GM12891 (cell line): ENCODE measurements around the gene TXLNG.

Source experiments
- POLR2A ChIP-seq: IDR thresholded peaks from 2 replicates; pipeline ENCODE4 v1.6.1; 2011; ENCODE audit warnings: low read depth, low read length, control low read depth
- TAF1 ChIP-seq: IDR thresholded peaks from 2 replicates; pipeline ENCODE4 v1.6.1; 2011; ENCODE audit warnings: low read depth, low read length, control low read depth

DNA sequence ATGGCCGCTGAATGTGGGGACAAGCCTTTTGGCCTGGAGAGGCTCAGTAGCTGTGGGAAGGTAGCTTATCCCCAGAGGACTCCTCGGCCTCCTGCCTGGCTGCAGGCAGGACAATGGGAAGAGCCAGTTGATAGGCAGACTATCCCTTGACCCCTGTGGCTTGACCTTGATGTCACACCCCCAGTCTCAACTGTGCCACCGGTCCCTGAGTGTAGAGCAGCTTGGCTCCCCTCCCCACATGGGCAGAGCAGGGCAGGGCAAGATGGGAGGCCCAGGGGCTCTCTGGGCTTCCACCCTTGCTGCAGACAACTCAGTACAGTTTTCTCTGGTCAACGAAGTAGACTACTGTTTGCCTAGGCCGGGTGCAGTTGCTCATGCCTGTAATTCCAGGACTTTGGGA is 41.2 kb upstream of the TXLNG start:
- TF ChIP-seq TAF1 (no peak), POLR2A (no peak)
